NCI-H2029 (cell line): Measurements from ENCODE around the gene TPSD1.
A peak's percentile ranks its signal among the peaks of the same experiment; 100 is the strongest.
"Not testable (repeated sequence)": the region's sequence is repeated elsewhere in the genome, so short reads cannot be mapped to it uniquely, and the experiment has no call there.

ENCODE experiments used
- DNase-seq: peaks from one replicate; lab custom pipeline; 2025; lab: John Stamatoyannopoulos, UW

Gene TPSD1

DNA sequence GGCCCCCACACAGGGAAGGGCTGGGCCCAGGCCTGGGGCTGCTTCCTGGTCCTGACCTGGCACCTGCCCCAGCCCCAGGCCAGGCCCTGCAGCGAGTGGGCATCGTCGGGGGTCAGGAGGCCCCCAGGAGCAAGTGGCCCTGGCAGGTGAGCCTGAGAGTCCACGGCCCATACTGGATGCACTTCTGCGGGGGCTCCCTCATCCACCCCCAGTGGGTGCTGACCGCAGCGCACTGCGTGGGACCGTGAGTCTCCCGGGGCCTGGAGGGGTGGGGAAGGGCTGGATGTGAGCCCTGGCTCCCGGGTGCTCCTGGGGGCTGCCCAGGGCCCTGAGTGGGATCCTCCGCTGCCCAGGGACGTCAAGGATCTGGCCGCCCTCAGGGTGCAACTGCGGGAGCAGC lies 14.8 kb upstream of the TPSD1 start:
- DNase-seq = not testable (repeated sequence)

- DNase-seq = not testable (repeated sequence)
These were observed 12.5 kb upstream of the TPSD1 start for GRCh38 chr16:1243363-1243762.

DNA sequence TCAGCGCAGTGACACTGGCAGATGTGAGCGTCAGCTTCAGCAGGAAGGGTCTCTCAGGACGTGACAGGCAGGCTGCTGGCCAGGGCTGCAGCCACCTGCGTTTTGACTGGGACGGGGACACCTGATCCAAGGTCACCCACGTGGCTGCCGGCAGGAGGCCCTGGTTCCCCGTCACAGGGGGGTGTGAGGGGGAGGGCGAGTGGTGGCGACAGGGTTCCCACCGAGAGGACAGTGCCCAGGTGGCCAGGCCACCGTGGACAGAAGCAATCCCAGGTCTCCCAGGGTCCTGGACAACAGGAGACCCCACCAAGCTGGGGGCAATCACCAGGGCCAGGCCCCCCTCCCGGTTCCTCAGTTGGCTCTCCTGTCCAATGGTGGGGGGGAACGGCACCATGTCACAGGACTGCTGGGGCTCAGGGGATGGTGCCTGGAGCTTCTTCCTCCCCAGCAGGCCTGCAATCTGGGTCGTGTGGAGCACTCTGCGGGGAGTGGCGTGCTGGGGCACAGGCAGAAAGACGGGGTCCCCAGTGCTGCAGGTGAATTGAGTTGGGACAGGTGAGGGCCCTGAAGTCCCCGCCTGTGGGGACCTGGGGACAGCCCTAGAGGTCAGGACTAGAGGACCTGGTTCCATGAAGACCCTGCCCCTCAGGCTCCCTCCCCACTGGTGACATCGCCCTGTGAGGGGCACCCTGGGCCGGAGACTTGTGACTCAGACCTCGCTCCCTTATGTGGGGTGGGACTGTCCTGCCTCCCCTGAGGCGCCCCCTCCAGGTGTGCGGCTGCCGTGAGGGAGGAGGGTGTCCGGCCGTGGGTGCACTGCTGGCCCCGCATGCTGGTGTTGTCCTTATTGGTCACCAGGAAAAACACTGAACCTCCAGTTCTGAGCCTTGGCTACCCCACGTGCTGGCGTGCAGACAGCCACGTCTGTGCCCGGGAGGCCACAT lies 11.7 kb upstream of the TPSD1 start:
- not testable (repeated sequence) for DNase-seq

DNA sequence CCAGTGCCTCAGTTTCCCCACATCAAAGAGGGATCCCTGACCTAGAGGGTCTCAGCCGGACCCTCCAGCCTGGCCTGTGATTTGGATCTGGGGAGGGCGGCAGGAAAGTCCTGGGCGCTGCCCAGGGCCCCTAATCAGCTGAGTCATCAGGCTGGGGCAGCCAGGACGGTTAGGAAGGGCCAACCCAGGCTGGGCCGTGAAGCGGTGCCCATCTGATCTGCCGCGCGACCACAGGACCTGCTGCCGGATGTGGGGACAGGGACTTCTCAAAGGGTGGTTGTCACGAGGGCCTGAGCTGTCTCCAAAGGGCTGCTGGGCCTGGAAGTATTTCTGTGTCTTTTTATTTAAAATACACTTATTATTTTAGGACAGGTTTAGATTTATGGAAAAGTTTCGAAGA lies 11.0 kb upstream of the TPSD1 start:
- no peak for DNase-seq

GRCh38 chr16:1245452-1246020 lies 10.3 kb upstream of the TPSD1 start:
- no peak for DNase-seq

DNA sequence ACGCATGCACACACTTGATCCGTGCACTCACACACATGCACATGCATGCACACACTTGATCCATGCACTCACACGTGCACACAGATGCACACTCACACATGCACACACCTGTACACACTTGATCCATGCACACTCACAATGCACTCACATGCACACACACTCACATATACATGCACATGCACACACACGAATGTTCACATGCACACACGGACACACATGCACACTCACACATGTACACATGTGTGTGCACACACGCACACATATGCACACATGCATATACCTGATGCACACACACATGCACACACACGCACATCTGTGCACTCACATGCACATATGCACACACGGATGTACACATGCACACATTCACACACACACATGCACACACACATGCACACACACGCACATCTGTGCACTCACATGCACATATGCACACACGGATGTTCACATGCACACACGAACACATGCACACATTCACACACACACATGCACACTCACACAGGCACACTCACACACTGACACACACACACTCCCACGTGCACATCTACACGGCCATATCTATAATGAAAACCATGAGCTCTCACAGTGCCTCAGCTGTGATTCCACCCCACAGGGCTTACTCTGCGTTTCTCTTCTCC lies 7.8 kb upstream of the TPSD1 start:
- DNase-seq = not testable (repeated sequence)

DNA sequence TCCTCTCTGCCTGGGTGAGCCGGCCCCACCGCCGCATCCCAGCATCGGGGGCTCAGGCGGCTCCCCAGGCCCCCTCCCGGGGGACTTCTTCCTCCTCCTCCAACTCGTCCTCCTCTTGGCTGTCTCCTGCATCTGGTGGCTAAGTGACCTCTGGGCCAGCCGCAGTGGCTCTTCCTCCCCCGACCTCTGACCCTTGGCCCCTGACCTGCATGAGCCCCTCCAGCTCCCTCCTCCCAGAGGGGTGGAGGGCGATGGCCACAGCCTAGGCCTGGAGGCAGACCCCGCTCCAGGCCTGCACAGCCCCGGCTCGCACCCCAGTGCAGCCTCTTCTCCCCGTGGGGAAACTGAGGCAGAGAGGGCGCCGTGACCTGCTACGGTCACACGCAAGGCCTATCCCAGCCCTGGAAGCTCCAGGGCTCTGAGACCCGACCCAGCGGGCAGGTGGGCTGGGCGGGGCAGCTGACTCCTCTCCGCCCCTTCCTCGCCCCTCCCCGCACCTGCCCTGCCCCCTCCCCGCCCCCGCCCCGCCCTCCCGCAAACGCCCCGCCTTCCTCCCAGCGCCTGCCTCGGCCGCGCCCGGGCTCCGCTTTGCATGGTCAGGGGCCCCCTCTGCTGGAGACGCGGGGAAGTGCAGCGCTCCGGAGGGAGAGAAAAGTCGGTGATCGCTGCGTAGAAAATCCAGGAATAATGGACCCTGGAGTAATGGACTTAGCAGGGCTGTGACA lies 6.7 kb upstream of the TPSD1 start:
- not testable (repeated sequence) for DNase-seq

DNA sequence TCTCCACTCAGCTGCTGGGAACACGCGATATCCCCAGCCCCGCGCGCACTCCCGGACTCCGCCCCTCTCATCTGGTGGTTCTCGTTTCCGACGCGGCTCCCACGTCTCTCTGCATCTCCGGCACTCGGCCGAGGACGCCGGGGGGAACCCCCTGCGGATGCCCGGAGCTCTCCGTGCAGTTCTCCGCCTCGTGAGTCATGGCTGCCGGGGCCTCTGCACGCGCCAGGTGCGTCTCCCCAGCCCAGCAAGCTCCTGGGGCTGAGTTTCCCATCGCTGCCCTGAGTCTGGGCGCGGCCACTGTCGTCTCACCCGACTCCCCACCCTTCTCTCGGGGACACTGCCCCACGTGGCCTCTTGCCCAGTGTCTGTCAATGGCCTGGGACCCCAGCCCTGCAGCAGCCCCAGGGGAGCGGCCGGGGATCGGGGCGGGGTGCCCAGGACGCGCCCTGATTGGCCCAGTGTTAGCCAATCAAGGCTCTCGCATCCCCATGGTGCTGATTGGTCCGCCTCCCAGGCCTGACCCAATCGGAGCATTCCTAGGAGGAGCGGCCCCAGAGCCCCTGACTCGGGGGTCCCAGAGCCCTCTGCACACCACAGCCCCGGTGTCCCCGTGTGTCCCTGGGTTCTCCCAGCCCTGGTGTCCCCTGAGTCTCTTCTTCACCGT lies 2.0 kb upstream of the TPSD1 start:
- not testable (repeated sequence) for DNase-seq

DNA sequence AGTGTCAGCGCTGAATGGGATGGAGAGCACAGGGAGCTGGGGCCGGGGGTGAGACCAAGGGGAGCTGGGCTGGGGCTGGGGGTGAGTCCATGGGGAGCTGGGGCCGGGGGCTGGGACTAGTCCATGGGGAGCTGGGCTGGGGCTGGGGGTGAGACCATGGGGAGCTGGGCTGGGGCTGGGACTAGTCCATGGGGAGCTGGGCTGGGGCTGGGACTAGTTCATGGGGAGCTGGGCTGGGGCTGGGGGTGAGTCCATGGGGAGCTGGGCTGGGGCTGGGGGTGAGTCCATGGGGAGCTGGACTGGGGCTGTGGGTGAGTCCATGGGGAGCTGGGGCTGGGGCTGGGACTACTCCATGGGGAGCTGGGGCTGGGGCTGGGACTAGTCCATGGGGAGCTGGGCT lies 1.0 kb upstream of the TPSD1 start:
- not testable (repeated sequence) for DNase-seq

GRCh38 chr16:1256296-1256873 lies 516 bp downstream of the TPSD1 start:
- DNase-seq = not testable (repeated sequence)

DNA sequence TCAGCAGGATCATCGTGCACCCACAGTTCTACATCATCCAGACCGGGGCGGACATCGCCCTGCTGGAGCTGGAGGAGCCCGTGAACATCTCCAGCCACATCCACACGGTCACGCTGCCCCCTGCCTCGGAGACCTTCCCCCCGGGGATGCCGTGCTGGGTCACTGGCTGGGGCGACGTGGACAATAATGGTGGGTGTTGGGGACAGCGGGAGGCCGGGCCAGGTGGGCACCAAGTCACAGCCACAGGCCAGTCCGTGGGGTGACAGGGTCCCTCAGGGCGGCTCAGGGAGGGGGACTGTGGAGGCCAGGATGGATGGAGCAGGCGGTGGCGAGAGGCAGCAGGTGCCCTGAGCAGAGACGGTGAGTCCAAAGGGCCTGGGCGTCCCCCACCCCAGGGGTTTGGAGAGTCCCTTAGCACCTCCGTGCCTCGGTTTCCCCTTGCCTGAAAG lies 1.0 kb downstream of the TPSD1 start:
- no peak for DNase-seq

GRCh38 chr16:1257561-1258224 lies 1.8 kb downstream of the TPSD1 start:
- DNase-seq = no peak

DNA sequence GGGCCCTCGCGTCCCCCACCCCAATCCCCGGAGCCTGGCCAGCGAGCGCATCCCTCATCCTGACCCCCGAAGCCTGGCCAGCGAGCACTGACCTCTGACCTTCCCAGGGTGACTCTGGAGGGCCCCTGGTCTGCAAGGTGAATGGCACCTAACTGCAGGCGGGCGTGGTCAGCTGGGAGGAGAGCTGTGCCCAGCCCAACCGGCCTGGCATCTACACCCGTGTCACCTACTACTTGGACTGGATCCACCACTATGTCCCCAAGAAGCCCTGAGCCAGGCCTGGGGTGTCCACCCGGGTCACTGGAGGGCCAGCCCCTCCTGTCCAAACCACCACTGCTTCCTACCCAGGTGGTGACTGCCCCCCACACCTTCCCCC lies 2.3 kb downstream of the TPSD1 start:
- DNase-seq = no peak

DNA sequence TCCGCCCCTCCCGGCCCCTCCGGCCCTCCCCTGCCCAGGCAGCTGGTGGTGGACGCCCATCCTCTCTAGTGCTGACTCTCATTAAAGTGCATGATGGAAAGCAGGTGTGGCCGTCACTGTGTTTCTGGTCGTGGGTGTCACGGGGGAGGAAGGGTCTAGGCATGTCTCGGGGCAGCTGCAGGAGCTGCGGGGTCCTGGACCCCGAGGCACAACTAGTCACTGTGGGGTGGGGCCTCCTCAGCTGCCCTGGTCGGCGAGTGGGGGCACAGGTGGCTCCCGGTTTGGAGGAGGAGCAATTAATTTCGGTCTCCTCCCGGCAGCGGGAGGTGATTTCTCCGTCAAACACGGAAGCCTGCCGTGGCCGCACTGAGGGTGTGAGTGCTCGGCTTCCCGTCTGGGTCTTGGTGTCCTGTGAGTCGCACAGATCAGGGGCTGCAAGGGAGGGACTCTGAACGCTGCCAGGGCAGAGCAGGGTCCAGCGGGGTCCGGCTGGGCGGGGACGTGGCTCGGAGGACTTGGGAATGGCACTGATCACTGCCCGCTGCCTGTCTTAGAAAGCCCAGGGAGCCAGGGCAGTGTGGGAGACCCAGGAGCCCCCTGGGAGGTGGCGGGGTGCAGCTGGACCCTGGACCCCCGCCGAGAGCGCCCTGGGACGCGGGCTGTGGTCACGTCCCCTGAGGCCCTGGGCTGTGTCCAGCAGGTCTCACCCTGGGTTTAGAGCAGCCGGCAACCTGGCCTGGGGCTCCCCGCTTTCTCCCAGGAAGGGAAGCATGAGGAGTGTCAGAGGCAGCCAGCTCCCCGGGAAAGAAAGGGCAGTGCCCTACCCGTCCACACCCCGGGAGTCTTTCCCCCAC lies 3.3 kb downstream of the TPSD1 start:
- peak; percentile 8 for DNase-seq

DNA sequence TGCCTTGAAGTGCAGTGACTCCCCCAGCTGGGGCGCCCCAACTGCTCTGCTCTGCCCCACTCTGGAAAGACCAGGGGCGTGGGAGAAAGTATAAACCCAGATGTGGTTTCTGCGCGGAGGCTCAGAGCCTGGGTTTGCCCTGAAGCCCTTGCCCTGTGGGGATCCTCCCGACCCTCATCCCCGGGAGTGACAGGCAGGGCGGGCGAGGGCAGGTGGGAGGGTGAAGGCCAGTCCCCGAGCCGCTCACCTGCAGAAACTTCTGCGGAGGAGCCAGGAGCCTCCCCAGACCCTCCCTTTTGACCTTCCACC lies 3.8 kb downstream of the TPSD1 start:
- no peak for DNase-seq

GRCh38 chr16:1260101-1260680 lies 4.3 kb downstream of the TPSD1 start:
- DNase-seq = no peak

GRCh38 chr16:1261131-1261892 lies 5.4 kb downstream of the TPSD1 start:
- DNase-seq = no peak

- no peak for DNase-seq
These were observed 6.5 kb downstream of the TPSD1 start for GRCh38 chr16:1262210-1262845.
